Measurements from ENCODE around the gene RASA4B.
"Not testable (repeated sequence)": the region's sequence is repeated elsewhere in the genome, so short reads cannot be mapped to it uniquely, and the experiment has no call there.

The RASA4B gene

GRCh38 chr7:102510575-102510974 is 7.0 kb downstream of the RASA4B start:
- DNase-seq = peak in 1 of 2 experiments; percentile 14

- DNase-seq = peak; percentile 15 to 17
Measured at GRCh38 chr7:102507410-102508088, 10.0 kb downstream of the RASA4B start.

- DNase-seq = peak in 1 of 2 experiments; percentile 12
Measured at GRCh38 chr7:102505298-102506185, 12.0 kb downstream of the RASA4B start.

- DNase-seq = not testable (repeated sequence)
Measured at GRCh38 chr7:102503141-102503540, 14.4 kb downstream of the RASA4B start.

GRCh38 chr7:102498321-102498720 is 19.3 kb downstream of the RASA4B start:
- not testable (repeated sequence) for DNase-seq

- not testable (repeated sequence) for DNase-seq
Measured at GRCh38 chr7:102497308-102497707, 20.3 kb downstream of the RASA4B start.

GRCh38 chr7:102496861-102497260 is 20.7 kb downstream of the RASA4B start:
- DNase-seq = not testable (repeated sequence)

- DNase-seq = not testable (repeated sequence)
Measured at GRCh38 chr7:102494473-102495149, 23.0 kb downstream of the RASA4B start.

- peak; percentile 34 to 35 for DNase-seq
Measured at GRCh38 chr7:102494026-102494425, 23.6 kb downstream of the RASA4B start.

- DNase-seq = peak; percentile 26 to 37
Measured at GRCh38 chr7:102493220-102493935, 24.2 kb downstream of the RASA4B start.

- peak; percentile 71 to 75 for DNase-seq
Measured at GRCh38 chr7:102490529-102491075, 27.0 kb downstream of the RASA4B start.

GRCh38 chr7:102484317-102484716 is 33.3 kb downstream of the RASA4B start:
- not testable (repeated sequence) for DNase-seq

GRCh38 chr7:102481962-102482361 is 35.6 kb downstream of the RASA4B start:
- DNase-seq = not testable (repeated sequence)

GRCh38 chr7:102479982-102480637 is 37.5 kb downstream of the RASA4B start:
- peak; percentile 72 to 73 for DNase-seq

- not testable (repeated sequence) for DNase-seq
Measured at GRCh38 chr7:102479209-102479584, 38.4 kb downstream of the RASA4B start.

GRCh38 chr7:102478314-102479208 is 39.0 kb downstream of the RASA4B start, which contains the start of gene POLR2J:
POLR2J (minus strand) TSS chr7:102478922; CDS start chr7:102478860, 62 bp downstream.
- peak; percentile 100 for DNase-seq

- not testable (repeated sequence) for DNase-seq
Measured at GRCh38 chr7:102474736-102475435, 42.7 kb downstream of the RASA4B start.

- not testable (repeated sequence) for DNase-seq
Measured at GRCh38 chr7:102474116-102474515, 43.5 kb downstream of the RASA4B start.

- DNase-seq = no peak
Measured at GRCh38 chr7:102473271-102473991, 44.1 kb downstream of the RASA4B start.

All from activated T-cell treated with anti-CD3 and anti-CD28 coated beads, Interleukin-2, amount 50 U/mL, for 48 hours (primary cell).